ENCODE results near the gene MYO9B.

The MYO9B gene

GRCh38 chr19:17216058-17216670 lies 140.6 kb downstream of the MYO9B start:
- DNase-seq: no peak

GRCh38 chr19:17219286-17219685 lies 143.7 kb downstream of the MYO9B start:
- DNase-seq: no peak

GRCh38 chr19:17220207-17220758 lies 144.7 kb downstream of the MYO9B start:
- peak; percentile 21 for DNase-seq

GRCh38 chr19:17225053-17225452 lies 149.5 kb downstream of the MYO9B start:
- DNase-seq: no peak

GRCh38 chr19:17226002-17226933 lies 150.7 kb downstream of the MYO9B start, which contains the start of gene OCEL1:
TSS of gene OCEL1 (plus strand) at chr19:17226226. CDS start at chr19:17226248, 22 bp downstream.
- DNase-seq: peak; percentile 96

GRCh38 chr19:17227798-17228367 lies 152.3 kb downstream of the MYO9B start:
- DNase-seq: no peak

GRCh38 chr19:17229890-17230289 lies 154.3 kb downstream of the MYO9B start:
- no peak for DNase-seq

- no peak for DNase-seq
Observed at GRCh38 chr19:17232258-17232657, 156.7 kb downstream of the MYO9B start.

GRCh38 chr19:17234911-17235299 lies 159.3 kb downstream of the MYO9B start:
- peak; percentile 43 for DNase-seq

- peak; percentile 73 for DNase-seq
Observed at GRCh38 chr19:17235300-17235970, 159.9 kb downstream of the MYO9B start.

GRCh38 chr19:17235971-17236777 lies 160.6 kb downstream of the MYO9B start:
- no peak for DNase-seq

GRCh38 chr19:17236811-17237543 lies 161.4 kb downstream of the MYO9B start:
- no peak for DNase-seq

- DNase-seq: no peak
Observed at GRCh38 chr19:17237747-17238706, 162.4 kb downstream of the MYO9B start.

- no peak for DNase-seq
Observed at GRCh38 chr19:17240062-17240752, 164.6 kb downstream of the MYO9B start.

GRCh38 chr19:17240826-17241399 lies 165.3 kb downstream of the MYO9B start:
- no peak for DNase-seq

GRCh38 chr19:17242431-17243208 lies 167.0 kb downstream of the MYO9B start:
- DNase-seq: no peak

- no peak for DNase-seq
Observed at GRCh38 chr19:17243211-17243829, 167.7 kb downstream of the MYO9B start.

All from CD4-positive, alpha-beta T cell treated with Interferon gamma for 1 hour (primary cell).